ENCODE data around the gene FKBP1A. TPM values are rescaled to one million over a fixed set of nuclear protein-coding genes. Genes with fewer than 3 reads are reported as not detected.

The FKBP1A gene
- total RNA-seq, 4 donors from 2014 or later = 76.2 to 132 (median 102) TPM

DNA sequence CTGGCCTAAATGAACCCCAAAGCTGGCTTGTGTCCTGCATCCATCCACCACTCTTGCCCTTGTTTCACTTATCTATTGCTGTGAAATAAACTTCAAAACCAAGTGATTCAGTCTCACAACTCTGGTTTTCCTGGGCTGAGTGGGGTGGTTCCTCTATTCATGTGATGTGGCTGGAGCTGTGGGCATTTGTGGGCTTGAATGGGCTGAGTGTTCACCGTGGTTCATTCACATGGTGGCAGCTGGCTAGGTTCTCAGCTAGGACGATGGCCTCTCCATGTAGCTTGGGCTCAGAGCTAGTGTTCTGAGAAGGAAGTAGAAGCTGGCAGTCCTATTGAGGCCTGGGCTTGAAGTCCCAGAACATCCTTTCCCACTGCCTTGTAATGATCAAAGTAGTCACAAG lies 30.4 kb downstream of the FKBP1A start:
- intact Hi-C loops (cut with DNase I) = no loop called here
- WGBS, 2 donors = 37% methylated on average over 2 of the region's 2 CpGs; no CpG with 5 or more reads in 1 of the 2 donors
- no peak for TF ChIP-seq POLR2A (IDR thresholded peaks at IDR 0.05)
- no peak for TF ChIP-seq CTCF (IDR thresholded peaks at IDR 0.05)
- Histone ChIP-seq H3K27me3 (no peaks in the 10 kb centered on the region), H3K4me1 (peaks cover 0 to 10% (median 3%) of the 10 kb centered on the region in 3 donors), H3K27ac (no peak overlapping the region), H3K4me3 (no peak overlapping the region), H3K9me3 (no peaks in the 10 kb centered on the region), H3K36me3 (peaks cover 0 to 63% (median 8%) of the 10 kb centered on the region in 3 donors)
- DNase-seq = no peak

DNA sequence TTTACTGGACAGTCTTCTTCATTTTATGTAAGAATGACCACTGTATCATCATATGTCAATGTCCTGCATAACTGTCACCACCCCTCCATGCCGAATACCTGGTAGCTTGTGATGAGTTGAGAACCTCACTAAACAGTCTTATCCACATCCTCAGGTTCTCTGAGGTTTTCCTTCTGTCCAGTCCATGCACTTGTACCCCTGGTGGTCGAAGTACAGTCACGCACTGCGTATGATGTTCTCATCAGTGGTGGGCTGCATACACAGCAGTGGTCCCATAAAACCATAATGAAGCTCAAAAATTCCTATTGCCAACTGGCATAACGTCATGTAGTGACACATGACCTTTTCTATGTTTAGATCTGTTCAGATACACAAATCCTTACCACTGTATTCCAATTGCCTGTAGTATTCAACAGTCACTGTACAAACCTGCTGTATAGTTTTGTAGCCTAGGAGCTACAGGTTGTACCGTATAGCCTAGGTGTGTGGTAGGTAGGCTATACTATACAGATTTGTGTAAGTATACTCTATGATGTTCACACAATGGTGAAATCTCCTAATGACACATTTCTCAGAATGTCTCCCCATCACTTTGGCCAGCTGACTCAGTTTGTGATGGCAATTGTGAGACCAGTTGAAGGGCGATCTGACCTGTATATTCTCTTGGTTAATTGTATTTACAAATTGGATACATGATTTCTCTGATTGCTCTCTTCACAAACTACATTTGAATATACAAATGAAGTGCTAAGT lies 32.6 kb downstream of the FKBP1A start:
- no peak for DNase-seq
- Histone ChIP-seq H3K36me3 (peaks cover 0 to 62% (median 8%) of the 10 kb centered on the region in 3 donors), H3K27ac (no peak overlapping the region), H3K4me1 (peaks cover 0 to 10% (median 3%) of the 10 kb centered on the region in 3 donors), H3K9me3 (no peaks in the 10 kb centered on the region), H3K27me3 (no peaks in the 10 kb centered on the region), H3K4me3 (no peak overlapping the region)
- 91% methylated on average over 6 to 7 of the region's 7 CpGs for WGBS, 2 donors
- no peak for TF ChIP-seq POLR2A (IDR thresholded peaks at IDR 0.05)
- intact Hi-C loops (cut with DNase I) = no loop called here

GRCh38 chr20:1357921-1358671 lies 34.8 kb downstream of the FKBP1A start:
- H3K27ac ChIP-seq = no peak overlapping the region
- no peak for DNase-seq
- peaks cover 0 to 75% (median 8%) of the 10 kb centered on the region in 3 donors for H3K36me3 ChIP-seq
- no peaks in the 10 kb centered on the region for H3K4me1 ChIP-seq
- no peaks in the 10 kb centered on the region for H3K9me3 ChIP-seq
- intact Hi-C loops (cut with DNase I) = no loop called here
- WGBS, 2 donors = 88 to 91% methylated on average over 8 to 9 of the region's 9 CpGs
- H3K4me3 ChIP-seq = no peak overlapping the region
- H3K27me3 ChIP-seq = no peaks in the 10 kb centered on the region
- TF ChIP-seq CTCF (IDR thresholded peaks at IDR 0.05) (no peak), POLR2A (IDR thresholded peaks at IDR 0.05) (no peak)

DNA sequence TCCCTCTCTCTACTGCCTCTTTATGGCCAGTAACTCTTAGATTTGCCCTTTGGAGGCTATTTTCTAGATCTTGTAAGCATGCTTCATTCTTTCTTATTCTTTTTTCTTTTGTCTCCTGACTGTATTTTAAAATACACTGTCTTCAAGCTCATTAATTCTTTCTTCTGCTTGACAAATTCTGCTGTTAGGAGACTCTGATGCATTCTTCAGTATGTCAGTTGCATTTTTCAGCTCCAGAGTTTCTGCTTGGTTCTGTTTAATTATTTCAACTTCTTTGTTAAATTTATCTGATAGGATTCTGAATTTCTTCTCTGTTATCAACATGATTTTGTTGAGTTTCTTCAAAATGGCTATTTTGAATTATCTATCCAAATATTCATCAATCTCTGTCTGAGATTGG lies 38.9 kb downstream of the FKBP1A start:
- no peaks in the 10 kb centered on the region for H3K4me1 ChIP-seq
- intact Hi-C loops (cut with DNase I) = no loop called here
- TF ChIP-seq POLR2A (IDR thresholded peaks at IDR 0.05) (no peak), CTCF (IDR thresholded peaks at IDR 0.05) (no peak)
- no peak for DNase-seq
- peaks cover 0 to 5% (median 0%) of the 10 kb centered on the region in 3 donors for H3K9me3 ChIP-seq
- no peaks in the 10 kb centered on the region for H3K27me3 ChIP-seq
- no peak overlapping the region for H3K4me3 ChIP-seq
- peaks cover 0 to 67% (median 0%) of the 10 kb centered on the region in 3 donors for H3K36me3 ChIP-seq
- no peak overlapping the region for H3K27ac ChIP-seq

- H3K4me1 ChIP-seq = no peaks in the 10 kb centered on the region
Observed at GRCh38 chr20:1346315-1346969, 46.4 kb downstream of the FKBP1A start.

More at GRCh38 chr20:1346315-1346969, 46.4 kb downstream of the FKBP1A start:
- peaks cover 0 to 6% (median 0%) of the 10 kb centered on the region in 3 donors for H3K9me3 ChIP-seq
- TF ChIP-seq POLR2A (IDR thresholded peaks at IDR 0.05) = no peak
- TF ChIP-seq CTCF (IDR thresholded peaks at IDR 0.05) = no peak
- DNase-seq = no peak
- peaks cover 0 to 12% (median 0%) of the 10 kb centered on the region in 3 donors for H3K36me3 ChIP-seq
- no peak overlapping the region for H3K4me3 ChIP-seq
- WGBS, 2 donors = 69 to 78% methylated on average over 2 of the region's 2 CpGs
- intact Hi-C loops (cut with DNase I) = no loop called here
- H3K27ac ChIP-seq = no peak overlapping the region
- no peaks in the 10 kb centered on the region for H3K27me3 ChIP-seq
